ENCODE data around the gene WIPI1.

DNA sequence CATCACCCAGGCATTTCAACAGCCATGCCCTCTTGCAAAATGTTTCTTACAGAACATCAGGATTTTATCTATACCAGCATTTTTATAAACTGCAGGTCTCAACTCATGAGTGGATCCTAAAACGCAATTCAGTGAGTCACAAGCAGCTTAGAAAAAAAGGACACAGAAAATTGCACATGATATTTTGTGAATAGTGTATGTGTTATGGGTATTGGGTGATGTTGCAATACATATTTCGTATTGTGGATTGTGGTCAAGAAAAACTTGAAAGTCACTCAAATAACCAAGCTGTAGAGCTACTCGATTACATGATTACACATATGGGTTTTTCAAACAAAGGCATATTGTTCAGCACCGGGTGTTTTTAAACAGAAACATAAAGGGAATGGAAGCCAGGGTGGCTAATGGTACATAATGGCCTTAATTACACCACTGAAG is 1.4 kb downstream of the WIPI1 start:
- TF ChIP-seq POLR2A (IDR thresholded peaks at IDR 0.05): no peak
- TF ChIP-seq, protein P1, sequence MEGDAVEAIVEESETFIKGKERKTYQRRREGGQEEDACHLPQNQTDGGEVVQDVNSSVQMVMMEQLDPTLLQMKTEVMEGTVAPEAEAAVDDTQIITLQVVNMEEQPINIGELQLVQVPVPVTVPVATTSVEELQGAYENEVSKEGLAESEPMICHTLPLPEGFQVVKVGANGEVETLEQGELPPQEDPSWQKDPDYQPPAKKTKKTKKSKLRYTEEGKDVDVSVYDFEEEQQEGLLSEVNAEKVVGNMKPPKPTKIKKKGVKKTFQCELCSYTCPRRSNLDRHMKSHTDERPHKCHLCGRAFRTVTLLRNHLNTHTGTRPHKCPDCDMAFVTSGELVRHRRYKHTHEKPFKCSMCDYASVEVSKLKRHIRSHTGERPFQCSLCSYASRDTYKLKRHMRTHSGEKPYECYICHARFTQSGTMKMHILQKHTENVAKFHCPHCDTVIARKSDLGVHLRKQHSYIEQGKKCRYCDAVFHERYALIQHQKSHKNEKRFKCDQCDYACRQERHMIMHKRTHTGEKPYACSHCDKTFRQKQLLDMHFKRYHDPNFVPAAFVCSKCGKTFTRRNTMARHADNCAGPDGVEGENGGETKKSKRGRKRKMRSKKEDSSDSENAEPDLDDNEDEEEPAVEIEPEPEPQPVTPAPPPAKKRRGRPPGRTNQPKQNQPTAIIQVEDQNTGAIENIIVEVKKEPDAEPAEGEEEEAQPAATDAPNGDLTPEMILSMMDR (IDR thresholded peaks at IDR 0.05): no peak
